Muscle layer of duodenum (tissue), 2 donors: ENCODE data around the gene MRFAP1.
A peak's percentile ranks its signal among the peaks of the same experiment; 100 is the strongest.
"Not testable (repeated sequence)": the region's sequence is repeated elsewhere in the genome, so short reads cannot be mapped to it uniquely, and the experiment has no call there.

Experiments
- H3K27ac ChIP-seq: one replicate; pipeline ENCODE4 v1.7.0; 2013; ENCODE audit warnings: mild to moderate bottlenecking, low read length
- H3K27me3 ChIP-seq: one replicate; pipeline ENCODE4 v1.7.0; 2013; ENCODE audit warnings: low read depth, mild to moderate bottlenecking, control low read depth, low read length
- H3K36me3 ChIP-seq, 2 donors: one replicate each; pipeline ENCODE4 v1.7.0; 2013; ENCODE audit warnings: low read length in 2 of 2, control low read depth in 1 of 2, mild to moderate bottlenecking in 1 of 2; ENCODE audit not compliant: insufficient read depth in 2 of 2, control insufficient read depth in 1 of 2
- H3K4me1 ChIP-seq, 2 donors: one replicate each; pipeline ENCODE4 v1.7.0; 2013; ENCODE audit warnings: low read length in 2 of 2, mild to moderate bottlenecking in 2 of 2, control low read depth in 1 of 2, moderate library complexity in 1 of 2; ENCODE audit not compliant: insufficient read depth in 2 of 2, control insufficient read depth in 1 of 2
- H3K4me3 ChIP-seq, 2 donors: one replicate each; pipeline ENCODE4 v1.7.0; 2013; ENCODE audit warnings: low read length in 2 of 2, low read depth in 1 of 2, mild to moderate bottlenecking in 1 of 2
- H3K9me3 ChIP-seq, 2 donors: one replicate each; pipeline ENCODE4 v1.7.0; 2013; ENCODE audit warnings: low read length in 2 of 2, control low read depth in 1 of 2, mild to moderate bottlenecking in 1 of 2; ENCODE audit not compliant: control insufficient read depth in 1 of 2
- donor health status: healthy.

Gene MRFAP1

DNA sequence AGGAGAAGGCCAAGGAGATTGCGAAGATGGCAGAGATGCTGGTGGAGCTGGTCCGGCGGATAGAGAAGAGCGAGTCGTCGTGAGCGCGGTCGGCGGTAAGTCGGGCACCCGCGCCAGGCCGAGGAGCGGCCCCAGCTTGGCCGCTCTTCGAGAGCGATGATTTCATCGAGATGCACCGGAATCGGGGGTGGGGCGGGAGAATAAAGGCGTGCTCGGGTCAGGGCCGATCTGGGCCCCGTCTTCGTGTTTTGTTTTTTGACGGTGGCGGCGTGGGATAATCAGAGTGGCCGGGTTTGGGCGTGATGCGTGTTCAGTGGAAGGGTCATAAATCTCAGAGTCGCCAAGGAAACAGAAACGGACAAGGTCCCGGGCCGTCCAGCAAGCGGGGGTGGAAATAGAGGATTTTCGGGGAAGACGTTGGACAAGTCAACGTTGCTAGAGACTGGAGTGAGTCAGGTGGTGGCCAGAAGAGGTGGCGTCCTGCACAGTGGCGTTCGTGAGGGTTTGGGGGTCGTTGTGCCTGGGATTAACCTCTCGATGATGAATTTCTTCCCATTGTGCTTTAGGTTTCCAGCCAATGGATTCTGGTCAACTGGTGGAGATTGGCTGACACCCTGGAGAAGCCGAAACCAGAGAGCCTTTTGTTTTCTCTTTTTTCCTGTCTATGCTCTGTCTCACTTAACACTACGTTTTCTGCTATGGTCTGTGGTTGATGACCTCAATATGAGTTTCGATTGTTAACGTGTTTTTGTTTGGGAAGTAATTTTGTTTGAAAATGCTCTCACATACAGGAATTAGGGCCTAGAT lies 882 bp downstream of the MRFAP1 start:
- Histone ChIP-seq H3K4me3 (peak overlapping the region; percentile 90 to 97), H3K36me3 (peaks cover 19 to 20% of the 10 kb centered on the region in 2 donors), H3K4me1 (peaks cover 17 to 26% of the 10 kb centered on the region in 2 donors), H3K27me3 (no peaks in the 10 kb centered on the region), H3K9me3 (no peaks in the 10 kb centered on the region), H3K27ac (peak overlapping the region; percentile 98)

DNA sequence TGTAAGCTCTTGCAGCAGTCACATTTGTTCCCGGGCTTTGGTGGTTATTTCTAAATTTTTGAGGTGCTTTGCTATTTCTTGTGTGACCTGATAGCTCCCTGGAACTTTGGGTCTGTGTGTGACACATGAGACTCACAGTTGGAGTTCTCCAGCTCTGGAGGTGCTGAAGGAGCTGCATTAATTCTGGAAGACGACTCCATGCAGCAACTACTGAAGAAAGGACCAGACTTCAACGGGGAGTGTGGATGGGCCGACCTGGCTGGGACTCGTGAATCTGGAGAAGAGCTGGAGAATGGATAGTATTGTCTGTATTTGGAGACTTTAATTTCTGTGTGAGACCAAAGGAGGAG lies 1.5 kb downstream of the MRFAP1 start:
- peak overlapping the region; percentile 98 for H3K27ac ChIP-seq
- peaks cover 19 to 20% of the 10 kb centered on the region in 2 donors for H3K36me3 ChIP-seq

DNA sequence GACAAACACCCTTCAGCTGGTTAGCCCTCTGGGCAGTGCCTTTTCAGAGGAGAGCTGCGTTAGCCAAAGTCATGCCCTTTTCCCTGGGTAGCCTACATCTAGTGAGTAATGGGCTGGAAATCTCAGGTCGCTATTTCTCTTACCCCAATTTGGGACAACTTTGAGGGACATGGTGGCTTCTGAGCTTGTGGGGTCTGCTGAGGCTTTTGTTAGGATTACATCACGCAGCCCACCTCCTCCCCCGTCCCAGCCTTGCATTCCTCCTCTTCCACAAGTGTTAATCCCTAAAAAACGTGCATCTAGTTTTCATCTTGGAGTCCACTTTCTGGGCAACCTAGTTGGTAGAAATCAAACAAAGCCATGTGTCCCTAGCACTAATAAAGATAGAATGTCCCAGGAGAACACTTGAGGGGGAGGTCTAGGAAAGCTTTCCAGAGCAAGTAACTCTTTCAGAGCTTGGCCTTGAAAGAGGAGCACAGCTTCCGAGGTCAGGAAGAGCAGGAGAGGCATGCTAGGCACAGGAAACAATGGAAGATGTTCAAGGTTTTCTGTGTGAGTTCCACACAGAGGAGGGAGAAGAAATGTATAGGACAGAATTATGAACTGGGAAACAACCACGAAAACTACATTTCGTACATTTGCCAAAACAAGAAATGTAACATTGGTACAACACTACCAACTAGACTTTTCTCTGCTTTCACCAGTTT lies 2.8 kb downstream of the MRFAP1 start:
- Histone ChIP-seq H3K27ac (no peak overlapping the region), H3K27me3 (no peaks in the 10 kb centered on the region), H3K36me3 (peaks cover 19 to 20% of the 10 kb centered on the region in 2 donors), H3K4me3 (peak overlapping the region in 1 of 2 donors; percentile 29), H3K4me1 (peaks cover 17 to 26% of the 10 kb centered on the region in 2 donors), H3K9me3 (no peaks in the 10 kb centered on the region)

More for the DNA sequence above, 1.5 kb downstream of the MRFAP1 start:
- Histone ChIP-seq H3K4me1 (peaks cover 17 to 26% of the 10 kb centered on the region in 2 donors), H3K4me3 (peak overlapping the region; percentile 90 to 97), H3K9me3 (no peaks in the 10 kb centered on the region), H3K27me3 (no peaks in the 10 kb centered on the region)

DNA sequence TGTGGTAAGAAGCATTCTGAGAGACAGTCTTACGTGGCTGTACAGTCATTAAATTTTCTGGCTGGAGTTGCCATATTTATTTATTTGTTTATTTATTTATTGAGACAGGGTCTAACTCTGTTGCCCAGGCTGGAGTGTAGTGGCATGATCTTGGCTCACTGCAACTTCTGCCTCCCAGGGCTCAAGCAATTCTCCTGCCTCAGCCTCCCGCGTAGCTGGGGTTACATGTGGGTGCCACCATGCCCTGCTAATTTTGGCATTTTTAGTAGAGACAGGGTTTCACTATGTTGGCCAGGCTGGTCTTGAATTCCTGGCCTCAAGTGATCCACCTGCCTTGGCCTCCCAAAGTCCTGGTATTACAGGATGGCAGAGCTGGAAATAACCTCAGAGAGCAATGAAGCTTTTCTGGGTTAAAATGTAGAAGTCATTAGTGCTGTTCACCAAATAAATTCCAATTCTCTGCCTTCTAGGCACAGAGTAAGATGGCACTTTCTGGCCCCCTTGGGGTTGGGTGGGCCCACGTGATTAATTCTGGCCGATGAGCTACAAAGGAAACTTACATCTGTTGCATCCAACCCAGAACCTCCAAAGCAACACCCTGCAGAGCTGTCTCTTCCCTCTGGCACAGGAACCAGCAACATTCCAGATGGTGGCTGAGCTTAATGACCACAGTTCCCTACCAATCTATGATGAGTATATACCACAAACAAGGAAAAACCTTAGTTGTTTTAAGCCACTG lies 4.5 kb downstream of the MRFAP1 start:
- H3K27ac ChIP-seq = no peak overlapping the region

DNA sequence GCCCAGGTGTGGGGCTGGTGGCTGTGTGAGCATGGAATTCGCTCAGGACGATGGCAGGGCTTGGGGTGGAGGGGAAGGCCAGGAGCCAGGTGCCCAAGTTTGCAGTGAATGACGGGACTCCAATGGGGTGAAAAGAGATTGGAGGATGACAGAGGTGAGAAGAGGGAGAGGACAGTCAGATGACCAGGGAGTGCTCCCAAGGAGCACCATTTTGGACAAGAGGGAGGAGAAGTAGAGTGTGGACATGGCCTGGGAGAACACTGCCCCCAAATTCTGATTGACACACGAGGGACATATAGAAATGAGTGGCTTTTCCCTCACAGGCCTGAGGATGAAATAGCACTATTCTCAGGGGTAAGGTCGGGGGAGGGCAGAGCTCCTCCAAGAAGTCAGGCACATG lies 6.7 kb downstream of the MRFAP1 start:
- no peaks in the 10 kb centered on the region for H3K27me3 ChIP-seq
- H3K4me3 ChIP-seq = no peak overlapping the region
- peaks cover 10 to 20% of the 10 kb centered on the region in 2 donors for H3K4me1 ChIP-seq
- no peaks in the 10 kb centered on the region for H3K9me3 ChIP-seq
- H3K36me3 ChIP-seq = peaks cover 10 to 13% of the 10 kb centered on the region in 2 donors
- no peak overlapping the region for H3K27ac ChIP-seq

More for the DNA sequence above, 4.5 kb downstream of the MRFAP1 start:
- Histone ChIP-seq H3K27me3 (no peaks in the 10 kb centered on the region), H3K4me3 (no peak overlapping the region), H3K36me3 (peaks cover 19 to 20% of the 10 kb centered on the region in 2 donors), H3K4me1 (peaks cover 17 to 26% of the 10 kb centered on the region in 2 donors), H3K9me3 (no peaks in the 10 kb centered on the region)

DNA sequence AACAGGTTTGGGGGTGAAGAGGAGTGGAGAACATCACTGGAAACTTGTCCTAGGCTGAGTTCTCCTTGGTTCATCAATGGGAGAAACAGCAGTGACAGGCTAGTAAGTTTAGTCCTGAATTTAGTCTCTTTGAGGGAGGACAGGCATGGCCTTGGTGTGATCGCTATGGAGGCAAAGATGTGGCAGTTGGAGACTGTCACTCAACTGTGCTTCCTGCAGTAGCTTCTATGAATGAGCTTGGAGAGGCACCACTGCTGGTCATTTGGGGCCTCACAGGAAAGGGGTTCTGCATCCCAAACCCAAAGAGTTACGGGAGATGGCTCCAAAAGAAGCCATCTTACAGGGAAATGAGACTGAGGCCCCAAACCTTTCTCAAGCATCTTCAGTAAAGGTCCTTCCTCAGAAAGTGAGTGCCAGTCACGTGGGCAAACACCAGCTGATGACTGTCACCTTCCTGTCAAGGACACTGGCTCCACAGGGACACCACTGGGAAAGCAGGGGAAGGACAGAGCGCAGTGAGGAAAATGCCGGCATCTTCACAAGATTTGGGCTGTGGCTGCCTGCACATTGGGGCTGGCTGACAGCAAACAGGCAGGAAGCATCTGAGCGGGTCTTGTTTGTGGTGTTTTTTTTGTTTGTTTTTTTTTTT lies 7.2 kb downstream of the MRFAP1 start:
- Histone ChIP-seq H3K4me1 (peaks cover 4 to 15% of the 10 kb centered on the region in 2 donors), H3K27me3 (no peaks in the 10 kb centered on the region), H3K36me3 (peaks cover 5 to 8% of the 10 kb centered on the region in 2 donors), H3K9me3 (no peaks in the 10 kb centered on the region), H3K4me3 (no peak overlapping the region), H3K27ac (no peak overlapping the region)

DNA sequence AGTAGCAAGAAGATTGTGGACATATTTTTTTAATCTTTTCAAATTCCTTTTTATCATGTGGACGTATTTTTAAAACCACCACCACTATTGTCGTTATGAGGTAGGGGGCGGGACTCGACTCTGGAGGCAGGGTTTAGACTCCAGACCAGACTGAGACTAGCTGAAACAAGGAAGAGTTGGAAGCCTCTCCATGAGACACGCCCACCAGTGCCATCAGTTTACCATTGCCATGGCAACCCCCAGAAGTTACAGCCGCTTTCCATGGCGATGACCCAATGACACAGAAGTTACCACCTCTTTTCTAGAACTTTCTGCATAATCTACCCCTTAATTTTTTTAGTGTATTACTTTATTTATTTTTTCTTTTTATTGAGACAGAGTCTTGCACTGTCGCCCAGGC lies 8.7 kb downstream of the MRFAP1 start:
- Histone ChIP-seq H3K36me3 (no peaks in the 10 kb centered on the region), H3K4me1 (no peaks in the 10 kb centered on the region), H3K27me3 (no peaks in the 10 kb centered on the region), H3K4me3 (no peak overlapping the region), H3K9me3 (no peaks in the 10 kb centered on the region), H3K27ac (no peak overlapping the region)

DNA sequence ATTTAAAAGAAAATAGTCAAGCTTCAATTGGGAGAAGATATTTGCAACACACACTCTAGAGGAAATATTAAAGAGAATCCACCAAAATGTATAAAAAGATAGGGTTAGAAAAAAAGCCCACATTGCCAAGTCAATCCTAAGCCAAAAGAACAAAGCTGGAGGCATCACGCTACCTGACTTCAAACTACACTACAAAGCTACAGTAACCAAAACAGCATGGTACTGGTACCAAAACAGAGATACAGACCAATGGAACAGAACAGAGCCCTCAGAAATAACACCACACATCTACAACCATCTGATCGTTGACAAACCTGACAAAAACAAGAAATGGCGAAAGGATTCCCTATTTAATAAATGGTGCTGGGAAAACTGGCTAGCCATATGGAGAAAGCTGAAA lies 13.7 kb downstream of the MRFAP1 start:
- not testable (repeated sequence) for H3K27me3 ChIP-seq, H3K27ac ChIP-seq, H3K4me1 ChIP-seq, H3K9me3 ChIP-seq, H3K4me3 ChIP-seq, H3K36me3 ChIP-seq

DNA sequence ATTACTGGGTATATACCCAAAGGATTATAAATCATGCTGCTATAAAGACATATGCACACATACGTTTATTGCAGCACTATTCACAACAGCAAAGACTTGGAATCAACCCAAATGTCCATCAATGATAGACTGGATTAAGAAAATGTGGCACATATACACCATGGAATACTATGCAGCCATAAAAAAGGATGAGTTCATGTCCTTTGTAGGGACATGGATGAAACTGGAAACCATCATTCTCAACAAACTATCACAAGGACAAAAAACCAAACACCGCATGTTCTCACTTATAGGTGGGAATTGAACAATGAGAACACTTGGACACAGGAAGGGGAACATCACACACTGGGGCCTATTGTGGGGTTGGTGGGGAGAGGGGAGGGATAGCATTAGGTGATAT lies 14.8 kb downstream of the MRFAP1 start:
- H3K27me3 ChIP-seq, H3K4me1 ChIP-seq, H3K4me3 ChIP-seq, H3K27ac ChIP-seq, H3K36me3 ChIP-seq, H3K9me3 ChIP-seq: not testable (repeated sequence)

DNA sequence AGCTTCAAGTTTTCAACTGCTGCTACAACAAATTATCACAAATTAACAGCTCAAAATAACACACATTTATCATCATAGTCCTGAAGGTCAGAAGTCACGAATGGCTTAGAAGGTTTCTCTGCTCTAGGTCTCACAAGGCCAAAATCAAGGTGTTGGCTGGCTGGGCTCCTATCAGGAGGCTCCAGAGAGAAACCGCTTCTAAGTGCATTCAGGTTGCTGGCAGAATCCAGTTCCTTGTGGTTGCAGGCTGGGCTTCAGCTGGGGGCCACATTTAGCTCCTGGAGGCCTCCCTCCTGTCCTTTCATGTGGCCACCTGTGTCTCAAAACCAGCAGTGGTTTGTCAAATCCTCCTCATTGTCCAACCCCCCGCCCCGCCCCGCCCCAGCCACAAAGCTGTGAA lies 15.4 kb downstream of the MRFAP1 start:
- no peaks in the 10 kb centered on the region for H3K27me3 ChIP-seq
- no peaks in the 10 kb centered on the region for H3K36me3 ChIP-seq
- H3K27ac ChIP-seq = no peak overlapping the region
- peaks cover 0 to 3% of the 10 kb centered on the region in 2 donors for H3K4me1 ChIP-seq
- H3K4me3 ChIP-seq = no peak overlapping the region
- no peaks in the 10 kb centered on the region for H3K9me3 ChIP-seq
